ENCODE data around the gene PXYLP1. TPM values are rescaled to one million over a fixed set of nuclear protein-coding genes. Genes with fewer than 3 reads are reported as not detected.

Gene PXYLP1
- total RNA-seq, 2 donors from 2014 or later, result 37.7 to 53.6 TPM

- no peaks in the 10 kb centered on the region for H3K36me3 Mint-ChIP-seq (ENCODE audit: low read depth)
- TF ChIP-seq, protein P1, sequence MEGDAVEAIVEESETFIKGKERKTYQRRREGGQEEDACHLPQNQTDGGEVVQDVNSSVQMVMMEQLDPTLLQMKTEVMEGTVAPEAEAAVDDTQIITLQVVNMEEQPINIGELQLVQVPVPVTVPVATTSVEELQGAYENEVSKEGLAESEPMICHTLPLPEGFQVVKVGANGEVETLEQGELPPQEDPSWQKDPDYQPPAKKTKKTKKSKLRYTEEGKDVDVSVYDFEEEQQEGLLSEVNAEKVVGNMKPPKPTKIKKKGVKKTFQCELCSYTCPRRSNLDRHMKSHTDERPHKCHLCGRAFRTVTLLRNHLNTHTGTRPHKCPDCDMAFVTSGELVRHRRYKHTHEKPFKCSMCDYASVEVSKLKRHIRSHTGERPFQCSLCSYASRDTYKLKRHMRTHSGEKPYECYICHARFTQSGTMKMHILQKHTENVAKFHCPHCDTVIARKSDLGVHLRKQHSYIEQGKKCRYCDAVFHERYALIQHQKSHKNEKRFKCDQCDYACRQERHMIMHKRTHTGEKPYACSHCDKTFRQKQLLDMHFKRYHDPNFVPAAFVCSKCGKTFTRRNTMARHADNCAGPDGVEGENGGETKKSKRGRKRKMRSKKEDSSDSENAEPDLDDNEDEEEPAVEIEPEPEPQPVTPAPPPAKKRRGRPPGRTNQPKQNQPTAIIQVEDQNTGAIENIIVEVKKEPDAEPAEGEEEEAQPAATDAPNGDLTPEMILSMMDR (conservative IDR thresholded peaks at IDR 0.05), result peak; percentile 36
- no peaks in the 10 kb centered on the region for H3K27me3 ChIP-seq (ENCODE audit: control insufficient read depth, insufficient read depth, low read length, poor library complexity, severe bottlenecking)
- H3K9me3 ChIP-seq (ENCODE audit: control insufficient read depth, low read length), result peaks cover 15% of the 10 kb centered on the region
- H3K27ac ChIP-seq (ENCODE audit: low read depth, low read length), result no peak overlapping the region
- WGBS, 2 experiments (ENCODE audit: insufficient coverage in 1 of 2, insufficient read length in 1 of 2), result 92 to 100% methylated on average over 2 of the region's 2 CpGs
- peaks cover 6% of the 10 kb centered on the region for H3K4me1 ChIP-seq (ENCODE audit: control insufficient read depth, insufficient read depth, low read length)
- H3K27ac Mint-ChIP-seq, result no peak overlapping the region
- H3K4me1 Mint-ChIP-seq, result peaks cover 36% of the 10 kb centered on the region
- peaks cover 5% of the 10 kb centered on the region for H3K9me3 Mint-ChIP-seq
- no peak for DNase-seq
- H3K27me3 Mint-ChIP-seq (ENCODE audit: insufficient read depth), result peaks cover 6% of the 10 kb centered on the region
- H3K4me3 Mint-ChIP-seq, result no peak overlapping the region
- H3K9ac ChIP-seq (ENCODE audit: extremely low read depth, low read length, poor library complexity, severe bottlenecking), result no peak overlapping the region
- no peaks in the 10 kb centered on the region for H3K36me3 ChIP-seq (ENCODE audit: control insufficient read depth, insufficient read depth, low read length)
- no peak overlapping the region for H3K4me3 ChIP-seq (ENCODE audit: low read length)
Observed at GRCh38 chr3:141228395-141228794, 3.2 kb upstream of the PXYLP1 start.

DNA sequence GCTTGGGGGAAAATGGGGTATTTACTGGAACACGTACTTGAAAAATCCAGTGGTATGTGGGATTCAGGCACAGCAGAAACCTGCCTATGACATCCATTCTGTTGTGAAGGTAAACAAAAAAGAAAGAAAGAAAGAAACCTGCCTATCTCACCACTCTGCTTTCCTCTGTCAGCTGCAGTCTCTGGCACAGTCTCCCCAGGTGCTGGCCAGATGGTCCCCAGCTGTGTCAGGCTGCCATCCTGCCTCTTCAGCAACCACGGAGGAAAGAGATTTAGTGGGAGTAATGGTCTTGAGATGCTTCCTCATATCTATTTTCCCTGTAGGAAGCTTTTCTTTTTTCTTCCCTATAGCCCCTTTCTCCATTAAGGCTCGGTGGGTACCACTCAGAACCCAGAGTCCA is 2.5 kb upstream of the PXYLP1 start:
- TF ChIP-seq, protein P1 (conservative IDR thresholded peaks at IDR 0.05), result no peak
- DNase-seq, result no peak
- no peaks in the 10 kb centered on the region for H3K36me3 Mint-ChIP-seq (ENCODE audit: low read depth)
- Histone ChIP-seq H3K27ac (ENCODE audit: low read depth, low read length) (no peak overlapping the region), H3K27me3 (ENCODE audit: control insufficient read depth, insufficient read depth, low read length, poor library complexity, severe bottlenecking) (no peaks in the 10 kb centered on the region), H3K9ac (ENCODE audit: extremely low read depth, low read length, poor library complexity, severe bottlenecking) (no peak overlapping the region), H3K4me1 (ENCODE audit: control insufficient read depth, insufficient read depth, low read length) (peaks cover 6% of the 10 kb centered on the region), H3K4me3 (ENCODE audit: low read length) (no peak overlapping the region), H3K9me3 (ENCODE audit: control insufficient read depth, low read length) (peaks cover 7% of the 10 kb centered on the region), H3K36me3 (ENCODE audit: control insufficient read depth, insufficient read depth, low read length) (no peaks in the 10 kb centered on the region)
- no peak overlapping the region for H3K4me3 Mint-ChIP-seq
- peaks cover 36% of the 10 kb centered on the region for H3K4me1 Mint-ChIP-seq
- 86% methylated on average over 3 of the region's 3 CpGs; no CpG with 5 or more reads in 1 of the 2 experiments for WGBS, 2 experiments (ENCODE audit: insufficient coverage in 1 of 2, insufficient read length in 1 of 2)
- H3K27ac Mint-ChIP-seq, result no peak overlapping the region
- no peaks in the 10 kb centered on the region for H3K9me3 Mint-ChIP-seq
- peaks cover 6% of the 10 kb centered on the region for H3K27me3 Mint-ChIP-seq (ENCODE audit: insufficient read depth)

DNA sequence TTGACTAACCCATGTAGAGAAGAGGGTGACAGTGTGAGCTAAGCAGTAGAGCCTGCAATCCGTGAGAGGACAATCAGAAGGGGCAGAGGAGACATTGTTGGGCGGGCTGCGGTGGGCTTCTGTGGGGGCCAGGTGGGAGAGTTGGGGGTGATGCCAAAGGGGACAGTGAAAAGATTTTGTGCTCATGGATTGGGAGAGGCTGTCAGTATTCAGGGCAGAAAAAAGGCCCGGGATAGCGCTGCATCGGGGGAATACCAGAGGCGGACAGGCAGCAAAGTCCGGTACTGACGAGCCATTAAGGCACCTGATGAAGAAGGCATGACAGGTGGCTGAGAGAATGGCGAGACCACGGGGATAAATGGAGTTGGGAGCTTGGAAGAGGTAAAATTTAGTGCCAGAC is 1.3 kb upstream of the PXYLP1 start:
- Mint-ChIP-seq H3K36me3 (ENCODE audit: low read depth) (peaks cover 7% of the 10 kb centered on the region), H3K4me3 (peak overlapping the region; percentile 68), H3K27ac (no peak overlapping the region), H3K27me3 (ENCODE audit: insufficient read depth) (peaks cover 6% of the 10 kb centered on the region), H3K4me1 (peaks cover 44% of the 10 kb centered on the region), H3K9me3 (no peaks in the 10 kb centered on the region)
- Histone ChIP-seq H3K27me3 (ENCODE audit: control insufficient read depth, insufficient read depth, low read length, poor library complexity, severe bottlenecking) (no peaks in the 10 kb centered on the region), H3K27ac (ENCODE audit: low read depth, low read length) (no peak overlapping the region), H3K9me3 (ENCODE audit: control insufficient read depth, low read length) (no peaks in the 10 kb centered on the region), H3K9ac (ENCODE audit: extremely low read depth, low read length, poor library complexity, severe bottlenecking) (no peak overlapping the region), H3K36me3 (ENCODE audit: control insufficient read depth, insufficient read depth, low read length) (peaks cover 10% of the 10 kb centered on the region), H3K4me3 (ENCODE audit: low read length) (no peak overlapping the region), H3K4me1 (ENCODE audit: control insufficient read depth, insufficient read depth, low read length) (peaks cover 10% of the 10 kb centered on the region)
- WGBS, 2 experiments (ENCODE audit: insufficient coverage in 1 of 2, insufficient read length in 1 of 2), result 94 to 96% methylated on average over 8 to 11 of the region's 11 CpGs
- TF ChIP-seq, protein P1 (conservative IDR thresholded peaks at IDR 0.05), result no peak
- DNase-seq, result no peak

Measured in endodermal cell (in vitro differentiated cells).